ENCODE measurements around the gene TRIO. TPM values are rescaled to one million over a fixed set of nuclear protein-coding genes. Genes with fewer than 3 reads are reported as not detected.

Gene TRIO
- total RNA-seq, 1 experiment from 2014 or later, result 144 TPM

- no peak for DNase-seq (ENCODE audit: low read depth)
These were observed 40.2 kb downstream of the TRIO start for GRCh38 chr5:14183187-14183939.

GRCh38 chr5:14184082-14184481 is 40.9 kb downstream of the TRIO start:
- no peak for DNase-seq (ENCODE audit: low read depth)

- DNase-seq (ENCODE audit: low read depth), result no peak
These were observed 41.6 kb downstream of the TRIO start for GRCh38 chr5:14184725-14185124.

GRCh38 chr5:14185326-14186058 is 42.4 kb downstream of the TRIO start:
- DNase-seq (ENCODE audit: low read depth), result peak; percentile 94

GRCh38 chr5:14186059-14186830 is 43.1 kb downstream of the TRIO start:
- peak; percentile 88 for DNase-seq (ENCODE audit: low read depth)

GRCh38 chr5:14187157-14187556 is 44.0 kb downstream of the TRIO start:
- no peak for DNase-seq (ENCODE audit: low read depth)

GRCh38 chr5:14187660-14188059 is 44.5 kb downstream of the TRIO start:
- DNase-seq (ENCODE audit: low read depth), result no peak

GRCh38 chr5:14188778-14189177 is 45.6 kb downstream of the TRIO start:
- DNase-seq (ENCODE audit: low read depth), result no peak

GRCh38 chr5:14189680-14190079 is 46.5 kb downstream of the TRIO start:
- no peak for DNase-seq (ENCODE audit: low read depth)

- peak; percentile 100 for DNase-seq (ENCODE audit: low read depth)
These were observed 47.3 kb downstream of the TRIO start for GRCh38 chr5:14190194-14191164.

- no peak for DNase-seq (ENCODE audit: low read depth)
These were observed 48.2 kb downstream of the TRIO start for GRCh38 chr5:14191325-14191724.

- no peak for DNase-seq (ENCODE audit: low read depth)
These were observed 50.4 kb downstream of the TRIO start for GRCh38 chr5:14193496-14193895.

GRCh38 chr5:14195588-14195987 is 52.4 kb downstream of the TRIO start:
- DNase-seq (ENCODE audit: low read depth), result no peak

GRCh38 chr5:14197056-14197455 is 53.9 kb downstream of the TRIO start:
- no peak for DNase-seq (ENCODE audit: low read depth)

GRCh38 chr5:14199902-14200301 is 56.8 kb downstream of the TRIO start:
- DNase-seq (ENCODE audit: low read depth), result no peak

GRCh38 chr5:14200312-14200990 is 57.3 kb downstream of the TRIO start:
- DNase-seq (ENCODE audit: low read depth), result no peak

- DNase-seq (ENCODE audit: low read depth), result peak; percentile 55
These were observed 58.3 kb downstream of the TRIO start for GRCh38 chr5:14201325-14202045.

- peak; percentile 76 for DNase-seq (ENCODE audit: low read depth)
These were observed 59.3 kb downstream of the TRIO start for GRCh38 chr5:14202462-14202861.

GRCh38 chr5:14204011-14204670 is 61.0 kb downstream of the TRIO start:
- DNase-seq (ENCODE audit: low read depth), result no peak
